Measurements from ENCODE around the gene ZC3H12A.

Gene ZC3H12A

DNA sequence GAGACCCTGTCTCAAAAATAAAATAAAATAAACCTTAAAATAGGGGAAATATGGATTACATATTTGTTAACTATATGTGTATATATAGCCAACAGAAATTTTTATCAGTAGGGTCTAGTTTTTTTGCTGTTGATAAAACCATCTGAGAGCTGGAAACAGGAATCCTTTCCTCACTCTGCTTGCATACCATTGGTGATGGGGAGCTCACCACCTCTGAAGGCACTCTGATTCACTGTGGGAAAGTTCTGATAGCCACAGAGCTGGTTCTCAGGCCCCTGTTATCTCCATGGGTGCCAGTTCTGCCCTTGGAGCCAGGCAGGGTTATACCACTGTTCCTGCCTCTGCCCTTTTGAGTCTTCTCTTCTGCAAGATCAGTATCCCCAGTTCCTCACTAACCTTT, 17.8 kb upstream of the ZC3H12A start:
- DNase-seq, result no peak

DNA sequence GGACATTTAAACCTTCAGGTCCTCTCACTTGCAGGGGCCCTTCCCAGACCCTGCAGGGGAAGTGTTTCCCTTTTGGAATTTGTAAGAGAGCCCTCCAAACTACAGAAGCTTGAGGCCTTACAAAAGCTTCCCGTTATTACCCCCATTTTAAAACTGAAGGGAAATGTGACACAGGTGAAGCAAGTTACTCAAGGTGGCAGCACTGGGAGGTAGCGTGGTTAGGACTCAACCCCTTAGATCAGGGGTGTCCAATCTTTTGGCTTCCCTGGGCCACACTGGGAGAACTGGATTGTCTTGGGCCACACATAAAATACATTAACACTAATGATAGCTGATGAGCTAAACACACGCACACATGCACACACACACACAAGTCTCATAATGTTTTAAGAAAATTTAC, 15.8 kb upstream of the ZC3H12A start:
- DNase-seq, result no peak

DNA sequence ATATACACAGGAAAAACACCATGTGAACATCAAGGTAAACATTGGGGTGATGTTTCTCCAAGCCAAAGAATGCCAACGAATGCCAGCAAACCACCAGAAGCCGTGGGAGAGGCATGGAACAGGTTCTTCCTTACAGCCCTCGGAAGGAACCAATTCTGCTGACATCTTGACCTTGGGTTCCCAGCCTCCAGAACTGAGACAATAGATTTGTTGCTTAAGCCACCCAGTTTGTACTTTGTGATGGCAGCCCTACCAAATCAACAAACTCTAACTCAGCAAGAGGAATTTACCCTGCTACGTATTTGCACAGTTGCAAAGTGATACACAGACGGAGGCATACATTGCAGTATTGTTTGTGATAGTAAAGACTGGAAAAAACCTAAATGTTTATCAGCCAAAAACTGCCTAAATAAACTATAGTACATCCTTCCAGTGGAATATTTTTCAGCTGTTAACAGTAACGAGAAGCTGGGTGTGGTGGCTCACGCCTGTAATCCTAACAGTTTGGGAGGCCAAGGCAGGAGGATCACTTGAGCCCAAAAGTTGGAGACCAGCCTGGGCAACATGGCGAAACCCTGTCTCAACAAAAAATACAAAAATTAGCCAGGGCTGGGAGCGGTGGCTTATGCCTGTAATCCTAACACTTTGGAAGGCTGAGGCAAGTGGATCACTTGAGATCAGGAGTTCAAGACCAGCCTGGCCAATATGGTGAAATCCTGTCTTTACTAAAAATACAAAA, 12.5 kb upstream of the ZC3H12A start:
- DNase-seq, result no peak

DNA sequence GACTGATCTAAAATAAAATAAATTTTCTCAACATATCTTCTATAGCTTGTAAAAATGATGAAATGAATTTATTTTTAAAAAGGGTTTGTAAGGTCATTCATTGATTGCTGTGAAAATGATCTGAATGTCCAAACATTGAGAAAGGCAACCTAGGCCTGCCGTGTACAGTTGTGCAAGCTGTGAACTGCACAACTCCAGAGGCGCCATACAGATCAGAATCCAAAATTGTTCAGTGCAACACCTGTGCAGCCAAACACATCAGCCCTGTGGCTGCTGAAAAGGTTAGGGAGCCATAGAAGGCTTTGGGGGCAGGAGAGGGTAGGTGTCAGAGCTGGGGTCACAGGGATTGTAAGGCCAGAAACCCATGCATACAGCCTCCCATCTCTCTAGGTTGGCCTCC, 9.9 kb upstream of the ZC3H12A start:
- DNase-seq, result no peak

DNA sequence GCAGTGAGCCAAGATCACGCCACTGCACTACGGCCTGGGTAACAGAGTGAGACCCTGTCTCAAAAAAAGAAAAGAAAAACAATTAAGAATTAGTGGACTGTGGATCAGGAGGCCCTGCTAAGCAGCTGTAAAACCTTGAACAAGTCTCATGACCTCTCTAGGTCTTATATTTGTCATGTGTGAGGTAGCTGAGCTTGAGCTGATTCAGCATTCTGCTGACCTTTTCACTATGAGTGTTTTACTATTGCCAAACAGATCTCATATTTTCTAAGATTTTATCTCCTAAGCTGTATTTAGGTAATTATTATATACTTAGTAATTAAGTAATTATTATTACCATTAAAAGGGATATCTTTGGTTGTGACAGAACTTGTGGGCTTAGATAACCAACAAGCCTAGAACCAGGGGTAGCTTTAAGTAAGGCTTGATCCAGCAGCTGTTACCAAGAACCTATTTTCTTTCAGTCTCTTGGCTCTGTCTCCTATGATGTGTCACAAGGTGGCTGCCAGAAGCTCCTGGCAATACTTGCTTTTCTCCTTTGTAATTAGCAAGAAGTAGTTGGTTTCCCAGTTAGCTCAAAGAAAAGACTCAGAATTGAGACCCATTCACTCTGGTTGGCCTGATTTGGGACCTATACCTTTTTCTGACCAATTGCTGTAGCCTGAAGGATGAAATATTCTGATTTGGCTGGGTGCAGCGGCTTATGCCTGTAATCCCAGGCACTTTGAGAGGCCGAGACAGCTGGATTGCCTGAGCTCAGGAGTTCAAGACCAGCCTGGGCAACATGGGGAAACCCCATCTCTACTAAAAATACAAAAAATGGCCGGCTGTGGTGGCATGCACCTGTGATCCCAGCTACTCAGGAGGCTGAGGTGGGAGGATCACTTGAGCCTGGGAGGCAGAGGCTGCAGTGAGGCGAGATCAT, 8.5 kb upstream of the ZC3H12A start:
- no peak for DNase-seq

DNA sequence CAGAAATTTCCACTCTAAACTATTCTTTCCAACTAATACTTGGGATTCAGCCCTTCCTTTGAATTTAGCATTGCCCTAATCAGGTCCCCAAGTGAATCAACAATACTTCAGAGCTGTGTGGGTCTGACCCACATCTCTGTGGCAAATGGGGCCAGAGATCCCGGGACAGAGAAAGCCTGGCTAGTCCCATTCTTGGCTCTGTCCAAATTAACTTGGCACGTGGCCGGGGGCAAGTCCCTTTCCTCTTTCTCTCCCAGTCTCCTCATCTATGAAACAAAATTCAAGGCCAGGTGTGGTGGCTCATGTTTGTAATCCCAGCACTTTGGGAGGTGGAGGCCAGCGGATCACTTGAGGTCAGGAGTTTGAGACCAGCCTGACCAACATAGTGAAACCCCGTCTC, 6.3 kb upstream of the ZC3H12A start:
- no peak for DNase-seq

DNA sequence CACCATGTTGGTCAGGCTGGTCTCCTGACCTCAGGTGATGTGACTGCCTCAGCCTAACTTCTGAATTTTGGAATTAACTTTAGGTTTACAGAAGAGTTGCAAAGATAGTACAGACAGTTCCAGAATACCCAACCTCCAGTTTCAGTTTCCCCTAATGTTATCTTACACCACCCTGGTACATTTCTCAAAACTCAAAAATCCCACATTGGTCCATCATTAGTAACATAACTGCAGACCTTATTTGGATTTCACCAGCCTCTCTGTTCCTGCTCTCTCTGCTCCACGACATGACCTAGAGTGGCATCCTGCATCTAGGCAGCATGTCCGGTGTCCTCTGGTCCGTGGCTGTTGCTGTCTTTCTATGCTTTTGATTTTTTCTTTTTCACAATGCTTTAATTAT, 5.0 kb upstream of the ZC3H12A start:
- DNase-seq, result no peak

DNA sequence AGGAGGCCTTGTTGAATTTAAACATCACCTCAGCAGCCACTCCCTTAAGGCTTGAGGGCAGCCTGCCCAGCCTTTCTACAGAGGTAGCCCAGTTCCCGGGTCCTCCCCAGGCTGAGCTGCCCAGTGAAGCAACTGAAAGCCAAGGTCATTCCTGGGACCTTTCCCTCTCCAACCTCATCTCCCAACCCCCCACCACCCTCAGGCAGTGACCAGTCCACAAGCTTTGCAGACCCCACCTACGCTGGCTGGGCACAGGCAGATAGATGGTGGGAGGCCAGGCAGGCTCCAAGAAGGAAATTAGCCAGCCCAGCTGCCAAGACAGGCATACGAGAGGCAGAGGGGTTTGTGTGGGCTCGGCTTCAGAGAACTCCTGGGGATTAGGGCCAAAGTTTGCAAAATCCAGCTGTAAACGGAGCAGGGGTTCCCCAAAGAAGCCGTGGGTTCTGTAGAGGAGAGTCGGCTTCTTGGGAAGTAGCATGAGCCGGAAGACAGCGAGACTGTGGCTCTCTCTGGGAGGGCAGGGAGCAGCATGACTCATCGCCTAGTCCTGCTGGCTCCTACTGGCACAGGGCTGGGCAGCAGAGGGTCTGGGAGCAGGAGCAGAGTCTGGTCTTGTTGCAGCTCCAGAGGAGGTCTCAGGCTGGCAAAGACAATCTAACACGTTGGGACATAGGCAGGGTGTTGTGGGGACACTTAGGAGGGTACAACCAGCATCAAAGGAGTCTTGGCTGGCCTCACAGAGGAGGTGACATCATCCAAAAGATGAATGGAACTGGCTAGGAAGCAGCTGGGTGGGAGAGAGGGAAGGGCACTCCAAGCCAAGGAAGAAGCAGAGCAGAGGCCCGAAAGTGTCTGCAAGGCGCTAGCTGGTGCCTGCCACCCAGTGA, 2.8 kb upstream of the ZC3H12A start:
- peak; percentile 31 for DNase-seq

DNA sequence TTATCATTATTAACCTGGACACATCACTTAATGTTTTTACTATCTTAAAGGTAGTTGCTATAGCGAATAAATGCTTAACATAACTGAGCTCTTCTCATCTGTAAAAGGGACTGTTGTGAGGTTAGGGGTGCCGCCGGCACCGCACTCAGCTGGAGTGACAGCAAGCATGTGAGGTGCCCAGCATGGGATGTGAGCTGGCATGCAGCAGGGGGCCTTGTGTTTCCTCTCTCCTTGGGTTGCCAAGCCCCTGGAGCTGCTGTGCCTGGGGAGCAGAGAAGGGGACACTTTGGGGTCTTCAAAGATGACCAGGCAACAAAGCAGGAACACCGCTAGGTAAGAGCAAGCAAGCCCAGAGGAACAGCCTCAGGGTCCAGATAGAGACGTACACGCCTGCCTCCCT, 2.1 kb upstream of the ZC3H12A start:
- no peak for DNase-seq

DNA sequence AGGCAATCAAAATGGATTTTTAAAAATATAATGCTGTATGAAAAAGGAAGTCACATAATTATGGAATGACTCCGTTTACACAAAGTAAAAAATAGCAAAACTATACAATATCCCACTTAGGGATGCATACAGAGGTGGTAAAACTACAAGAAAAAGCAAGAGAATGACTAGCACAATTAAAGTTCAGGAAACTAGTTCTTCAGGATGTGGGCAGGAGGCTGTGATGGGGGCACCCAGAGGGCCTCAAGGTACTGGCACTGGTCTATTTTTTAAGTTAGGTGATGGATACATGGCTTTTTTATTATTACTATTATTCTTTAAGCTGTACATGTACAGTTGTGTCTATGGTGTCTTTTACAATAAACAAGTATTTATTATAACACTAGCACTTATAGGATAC, 1.4 kb upstream of the ZC3H12A start:
- no peak for DNase-seq

DNA sequence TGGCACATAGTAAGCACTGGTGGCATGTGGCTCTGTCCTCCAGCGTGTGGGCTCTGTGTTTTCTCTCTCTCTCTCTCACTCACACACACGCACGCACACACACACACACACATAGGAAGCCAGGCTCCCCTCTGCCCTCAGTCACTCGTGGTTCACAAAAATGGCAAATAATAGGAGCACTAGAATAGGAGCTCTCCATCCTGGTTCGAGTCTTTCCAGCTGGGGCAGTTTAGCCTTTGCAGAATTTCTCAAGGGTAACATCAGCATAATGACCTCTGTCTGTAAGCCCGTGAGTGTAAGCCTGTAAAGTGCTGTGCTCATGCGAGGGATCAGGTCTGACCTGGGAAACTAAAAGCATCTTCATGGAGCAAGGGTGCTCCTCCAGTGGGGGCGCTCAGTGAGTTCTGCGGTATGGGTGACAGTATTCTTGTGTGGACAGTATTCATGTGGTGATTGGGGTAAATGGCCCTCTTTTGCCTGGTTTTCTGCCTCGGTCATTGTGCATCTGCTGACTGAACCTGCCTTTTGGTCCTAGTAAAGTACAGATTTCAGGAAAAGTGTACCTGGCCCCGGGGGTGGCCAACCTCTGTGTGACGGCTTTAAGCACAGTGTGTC, 842 bp upstream of the ZC3H12A start:
- no peak for DNase-seq

DNA sequence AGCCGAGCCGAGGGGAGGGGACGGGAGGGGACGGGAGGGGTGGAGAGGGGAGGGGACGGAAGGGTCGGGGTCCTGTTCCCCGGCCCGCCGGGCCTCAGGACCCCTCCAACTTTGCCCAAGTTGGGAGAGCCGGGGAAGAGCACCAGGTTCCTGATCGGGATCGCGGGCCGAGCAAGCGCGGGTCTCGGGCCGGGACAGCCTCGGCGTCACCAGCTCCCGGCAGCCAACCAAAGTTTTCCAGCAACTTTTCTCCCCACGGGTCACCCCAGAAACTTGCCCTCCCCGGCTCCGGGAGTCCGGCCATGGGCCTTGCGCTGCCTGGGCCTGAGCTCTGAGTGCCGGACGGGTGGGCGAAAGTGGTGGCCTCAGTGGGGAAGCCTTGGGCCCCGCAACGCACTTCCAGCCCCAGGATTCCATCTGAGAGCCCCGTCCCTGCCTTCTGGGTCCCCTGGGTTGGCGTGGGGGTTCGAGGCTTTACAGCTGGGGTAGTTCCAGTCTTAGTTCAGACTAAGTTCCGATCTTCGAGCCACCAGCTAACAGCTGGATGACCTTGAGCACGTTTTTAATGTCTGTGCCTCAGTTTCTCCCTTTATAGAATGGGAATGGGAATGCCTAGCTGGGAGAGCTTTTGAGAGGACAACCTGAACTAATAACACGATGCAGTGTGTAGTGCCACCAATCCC, 458 bp downstream of the ZC3H12A start:
- DNase-seq, result no peak

DNA sequence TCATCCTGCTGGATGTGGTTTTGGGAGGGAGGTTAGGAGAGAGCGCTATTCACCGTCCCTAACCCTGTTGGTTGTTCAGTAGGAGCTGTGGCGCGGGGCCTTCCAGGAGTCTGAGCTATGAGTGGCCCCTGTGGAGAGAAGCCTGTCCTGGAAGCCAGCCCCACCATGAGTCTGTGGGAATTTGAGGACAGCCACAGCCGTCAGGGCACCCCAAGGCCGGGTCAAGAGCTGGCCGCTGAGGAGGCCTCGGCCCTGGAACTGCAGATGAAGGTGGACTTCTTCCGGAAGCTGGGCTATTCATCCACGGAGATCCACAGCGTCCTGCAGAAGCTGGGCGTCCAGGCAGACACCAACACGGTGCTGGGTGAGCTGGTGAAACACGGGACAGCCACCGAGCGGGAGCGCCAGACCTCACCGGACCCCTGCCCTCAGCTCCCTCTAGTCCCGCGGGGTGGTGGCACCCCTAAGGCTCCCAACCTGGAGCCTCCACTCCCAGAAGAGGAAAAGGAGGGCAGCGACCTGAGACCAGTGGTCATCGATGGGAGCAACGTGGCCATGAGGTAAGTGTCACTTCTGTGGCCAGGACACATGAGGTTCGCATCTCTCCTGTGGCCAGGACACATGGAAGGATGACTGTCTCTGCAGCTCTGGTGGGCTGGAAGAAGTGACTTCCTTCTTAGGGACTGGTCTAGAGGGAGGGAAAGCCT, 1.2 kb downstream of the ZC3H12A start:
- DNase-seq, result no peak

DNA sequence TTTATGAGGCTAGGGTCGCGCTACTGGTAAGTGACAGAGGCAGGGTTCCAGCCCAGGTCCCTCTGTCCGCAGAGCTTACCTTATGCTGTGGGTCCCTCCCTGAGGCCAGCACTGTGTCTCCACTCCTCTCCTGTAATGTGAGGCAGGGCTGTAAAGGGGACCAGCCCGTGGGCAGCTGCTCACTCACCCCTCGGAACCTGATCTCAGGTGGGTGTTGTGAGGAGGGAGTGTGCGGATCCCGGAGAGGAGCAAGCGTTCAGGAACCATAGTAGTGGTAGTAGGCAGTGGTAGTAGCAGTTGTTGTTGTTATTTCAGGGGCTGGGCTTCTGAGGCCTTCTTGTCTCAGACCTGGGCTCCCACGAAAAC, 1.7 kb downstream of the ZC3H12A start:
- no peak for DNase-seq

DNA sequence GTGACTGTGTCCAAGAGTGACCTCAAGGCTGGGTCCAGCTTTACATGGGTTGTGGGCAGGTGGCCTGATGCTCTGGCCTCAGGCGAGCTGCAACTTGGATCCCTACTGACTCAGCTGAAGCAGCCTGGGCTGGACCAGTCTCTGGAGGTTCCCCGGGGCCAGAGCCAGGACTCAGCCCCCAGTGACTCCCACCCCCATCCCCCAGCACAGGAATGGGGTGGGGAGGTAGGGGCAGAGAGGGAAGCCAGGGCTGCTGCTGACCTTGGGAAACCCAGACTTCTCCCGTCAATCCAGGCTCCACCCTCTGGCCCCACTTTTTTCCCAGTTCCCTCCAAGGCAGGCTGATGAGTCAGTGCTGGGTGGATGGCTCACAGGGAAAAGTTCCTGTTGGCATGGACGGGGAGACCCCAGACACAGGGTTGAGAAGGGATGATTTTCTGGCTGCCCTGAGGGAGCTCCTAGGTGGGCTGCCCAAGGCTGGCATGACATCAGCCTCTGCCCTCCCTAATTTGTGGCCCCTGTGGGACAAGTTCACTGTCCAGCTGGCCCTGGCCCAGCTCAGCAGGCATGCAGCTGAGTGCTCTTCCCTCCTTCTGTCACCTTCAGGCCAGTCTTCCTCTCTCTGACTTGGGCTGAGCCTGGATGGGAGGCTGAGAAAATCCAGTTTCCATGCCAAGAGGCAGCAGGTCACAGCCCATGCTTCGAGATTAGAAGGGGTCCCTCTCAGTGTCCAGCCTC, 2.2 kb downstream of the ZC3H12A start:
- peak; percentile 35 for DNase-seq

DNA sequence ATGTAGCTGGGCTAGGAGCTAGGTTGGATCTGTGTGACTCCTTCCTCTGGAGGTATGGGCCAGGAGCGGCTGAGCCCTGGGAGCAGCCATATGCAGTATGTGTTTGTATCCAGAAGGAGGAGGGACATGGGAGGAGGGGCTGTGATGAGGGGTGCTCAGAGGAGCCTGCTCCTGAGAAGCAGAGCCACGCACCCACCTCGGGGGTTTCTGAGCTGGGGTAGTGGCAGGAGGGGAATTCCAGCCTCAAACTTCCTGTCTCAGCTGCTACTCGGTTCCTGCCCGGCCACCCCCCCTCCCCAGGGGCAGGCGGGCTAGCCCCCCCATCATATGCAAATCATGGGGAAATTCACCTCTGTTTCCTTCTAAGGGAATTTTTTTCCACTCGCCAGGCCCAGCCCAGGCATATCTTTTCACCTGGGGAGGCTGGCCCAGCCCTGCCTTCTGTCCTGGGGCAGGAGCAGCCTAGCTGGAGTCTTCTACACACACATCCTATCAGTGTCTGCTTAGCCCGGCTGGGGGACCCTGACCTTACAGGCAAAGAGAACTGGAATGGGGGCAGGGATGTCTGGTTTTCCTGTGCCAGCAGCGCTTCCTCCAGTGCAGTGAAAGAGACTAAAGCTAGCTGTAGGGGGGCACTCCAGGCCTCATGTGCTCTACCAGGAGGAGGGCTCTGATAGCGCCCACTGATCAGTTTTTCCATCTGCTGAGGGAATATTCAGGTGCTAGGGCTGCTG, 3.0 kb downstream of the ZC3H12A start:
- no peak for DNase-seq

DNA sequence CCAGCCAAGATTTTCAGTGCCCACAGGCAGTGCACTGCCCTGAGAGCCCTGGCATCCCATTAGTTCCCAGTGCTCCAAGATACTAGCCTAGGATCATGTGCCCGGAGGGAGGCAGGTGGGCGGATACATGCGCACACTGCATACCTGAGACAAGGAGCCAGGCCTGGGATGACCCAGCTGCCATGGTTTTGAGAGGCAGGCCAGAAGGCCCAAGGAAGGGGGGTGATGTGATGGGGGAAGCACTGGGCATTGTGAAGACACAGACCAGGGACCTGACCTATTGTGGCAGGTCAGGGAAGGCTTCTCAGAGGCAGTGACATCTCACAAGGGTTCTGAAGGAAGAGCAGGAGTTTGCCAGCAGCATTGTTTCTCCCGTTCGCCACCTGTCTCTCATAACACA, 3.6 kb downstream of the ZC3H12A start:
- no peak for DNase-seq

DNA sequence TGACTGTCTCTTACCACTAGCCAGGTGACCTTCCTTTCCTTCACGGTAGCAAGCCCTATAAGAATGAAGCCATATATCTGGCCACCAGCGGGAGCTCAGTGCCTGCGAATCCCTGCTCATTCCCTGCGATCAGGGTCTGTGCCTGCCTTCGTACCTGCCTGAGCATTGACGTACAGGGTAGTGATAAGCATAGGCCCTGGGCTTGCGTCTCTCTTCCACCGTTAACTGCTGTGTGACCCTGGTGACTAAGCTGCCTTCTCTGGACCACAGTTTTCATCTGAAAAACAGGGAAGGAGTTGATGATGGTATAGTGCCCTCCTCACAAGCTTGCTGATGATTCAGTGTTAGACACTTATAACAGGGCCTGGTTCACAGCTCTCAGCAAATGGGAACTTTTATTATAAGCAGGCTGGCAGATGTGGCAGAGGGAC, 4.1 kb downstream of the ZC3H12A start:
- DNase-seq, result no peak

DNA sequence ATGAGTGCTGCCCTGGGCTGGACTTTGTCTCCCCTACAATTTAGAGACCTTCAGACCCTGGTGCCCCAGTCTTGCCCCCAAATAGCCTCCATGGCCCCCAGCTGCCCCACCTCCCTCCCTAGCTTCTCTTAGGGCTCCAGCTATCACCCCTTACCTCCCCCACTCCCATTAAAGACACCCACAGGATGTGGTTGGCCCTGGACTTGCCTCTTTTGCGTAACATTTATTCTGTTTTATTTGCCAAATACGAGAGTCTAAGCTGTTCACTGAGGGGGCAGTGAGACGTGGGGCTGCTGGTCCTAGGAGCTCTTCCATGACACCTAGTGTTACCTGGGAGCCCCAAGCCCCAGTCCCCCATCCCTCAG, 4.5 kb downstream of the ZC3H12A start:
- no peak for DNase-seq

Measured in GOT3 (cell line).